PC-3 (cell line): ENCODE measurements around the gene ZNF143. TPM values are rescaled to one million over a fixed set of nuclear protein-coding genes. Genes with fewer than 3 reads are reported as not detected.

ENCODE experiments used
- ATAC-seq: fragments of 200-7000 bp; cut with Tn5 transposase; 2 replicates; pipeline ENCODE4 v1.9.1; 2020; ENCODE audit warnings: mild to moderate bottlenecking, moderate library complexity
- BruUV-seq: library from RNA; stranded (reverse); fragments of 400-500 nt; replicated peaks from 2 replicates; lab custom pipeline; 2021; lab: Mats Ljungman, UMichigan
- CTCF ChIA-PET: fragments of 300-600 bp; sonication (Branson Sonifier 250); formaldehyde crosslinking; loops from one replicate; lab custom pipeline; 2022; ENCODE audit warnings: antibody characterized with exemption; lab: Charles Lee
- POLR2A ChIA-PET: fragments of 300-600 bp; sonication (Branson Sonifier 250); formaldehyde crosslinking; loops from one replicate; lab custom pipeline; 2022; ENCODE audit warnings: antibody characterized with exemption; ENCODE audit not compliant: unreplicated experiment; lab: Charles Lee
- DNase-seq: peaks from one replicate; pipeline ENCODE4 v3.0.0-alpha.2; 2015
- H2AFZ ChIP-seq: fragments of 300-600 bp; sonication (generic); 2 replicates; pipeline ENCODE4 v1.6.0; 2016; ENCODE audit warnings: antibody characterized with exemption, low read length
- H3F3A ChIP-seq: fragments of 300-600 bp; sonication (generic); one replicate; pipeline ENCODE4 v1.6.0; 2017; ENCODE audit warnings: antibody characterized with exemption, low read length, control low read depth, mild to moderate bottlenecking; ENCODE audit not compliant: unreplicated experiment
- H3K27ac ChIP-seq: fragments of 300-600 bp; sonication (generic); 2 replicates; pipeline ENCODE4 v1.5.1; 2016; ENCODE audit warnings: mild to moderate bottlenecking, low read length
- H3K27me3 ChIP-seq: fragments of 300-600 bp; sonication (generic); 2 replicates; pipeline ENCODE4 v1.6.1; 2016; ENCODE audit warnings: low read length, mixed read lengths
- H3K36me3 ChIP-seq: fragments of 300-600 bp; sonication (generic); 2 replicates; pipeline ENCODE4 v1.6.1; 2016; ENCODE audit warnings: low read depth, mixed run types, low read length, mixed read lengths
- H3K4me1 ChIP-seq: fragments of 300-600 bp; sonication (generic); 2 replicates; pipeline ENCODE4 v1.5.1; 2016; ENCODE audit warnings: low read length; ENCODE audit not compliant: insufficient read depth
- H3K4me2 ChIP-seq: fragments of 300-600 bp; sonication (generic); 2 replicates; pipeline ENCODE4 v1.6.0; 2016; ENCODE audit warnings: low read length
- H3K4me3 ChIP-seq: fragments of 300-600 bp; sonication (generic); 2 replicates; pipeline ENCODE4 v1.5.1; 2016; ENCODE audit warnings: mild to moderate bottlenecking, low read length, mixed read lengths
- H3K79me2 ChIP-seq: fragments of 300-600 bp; sonication (generic); 2 replicates; pipeline ENCODE4 v1.6.1; 2017; ENCODE audit warnings: low read length, mixed read lengths
- H3K9ac ChIP-seq: fragments of 300-600 bp; sonication (generic); 2 replicates; pipeline ENCODE4 v1.6.0; 2016; ENCODE audit warnings: mild to moderate bottlenecking, low read length
- H3K9me2 ChIP-seq: fragments of 300-600 bp; sonication (generic); replicated peaks from 2 replicates; pipeline ENCODE4 v1.6.1; 2016; ENCODE audit warnings: mixed run types, low read length, mixed read lengths
- H3K9me3 ChIP-seq: fragments of 300-600 bp; sonication (generic); 2 replicates; pipeline ENCODE4 v1.6.1; 2016; ENCODE audit warnings: low read length, mixed read lengths
- H4K20me1 ChIP-seq: fragments of 300-600 bp; sonication (generic); 2 replicates; pipeline ENCODE4 v1.6.1; 2016; ENCODE audit warnings: low read length, mixed read lengths
- EZH2 ChIP-seq: fragments of 300-600 bp; sonication (generic); IDR thresholded peaks from one replicate; pipeline ENCODE4 v1.6.1; 2017; ENCODE audit warnings: antibody characterized with exemption, mild to moderate bottlenecking, low read length; ENCODE audit not compliant: unreplicated experiment
- EZH2phosphoT487 ChIP-seq: fragments of 300-600 bp; sonication (generic); IDR thresholded peaks from 2 replicates; pipeline ENCODE4 v1.6.1; 2018; ENCODE audit warnings: mild to moderate bottlenecking, antibody characterized with exemption, low read length, borderline replicate concordance
- intact Hi-C: fragments of 100-400 bp; cut with micrococcal nuclease; formaldehyde crosslinking; loops from 2 replicates; pipeline ENCODE4 v1.9.0; 2023
- total RNA-seq: library from RNA; depleted of rRNA; stranded (reverse); fragments of >200 nt; gene quantifications from 2 replicates; pipeline ENCODE4 v1.2.3, GENCODE V29; 2014
- TF ChIP-seq, protein P1 (sequence below): fragments of 300-600 bp; sonication (generic); conservative IDR thresholded peaks from 2 replicates; pipeline ENCODE4 v1.5.1; 2017; ENCODE audit warnings: antibody characterized with exemption, low read depth, mild to moderate bottlenecking, low read length

ZNF143 gene
- total RNA-seq, 1 experiment from 2014 or later = 33.9 TPM

GRCh38 chr11:9566561-9567063, 105.8 kb downstream of the ZNF143 start:
- TF ChIP-seq EZH2phosphoT487 = no peak
- TF ChIP-seq, protein P1, sequence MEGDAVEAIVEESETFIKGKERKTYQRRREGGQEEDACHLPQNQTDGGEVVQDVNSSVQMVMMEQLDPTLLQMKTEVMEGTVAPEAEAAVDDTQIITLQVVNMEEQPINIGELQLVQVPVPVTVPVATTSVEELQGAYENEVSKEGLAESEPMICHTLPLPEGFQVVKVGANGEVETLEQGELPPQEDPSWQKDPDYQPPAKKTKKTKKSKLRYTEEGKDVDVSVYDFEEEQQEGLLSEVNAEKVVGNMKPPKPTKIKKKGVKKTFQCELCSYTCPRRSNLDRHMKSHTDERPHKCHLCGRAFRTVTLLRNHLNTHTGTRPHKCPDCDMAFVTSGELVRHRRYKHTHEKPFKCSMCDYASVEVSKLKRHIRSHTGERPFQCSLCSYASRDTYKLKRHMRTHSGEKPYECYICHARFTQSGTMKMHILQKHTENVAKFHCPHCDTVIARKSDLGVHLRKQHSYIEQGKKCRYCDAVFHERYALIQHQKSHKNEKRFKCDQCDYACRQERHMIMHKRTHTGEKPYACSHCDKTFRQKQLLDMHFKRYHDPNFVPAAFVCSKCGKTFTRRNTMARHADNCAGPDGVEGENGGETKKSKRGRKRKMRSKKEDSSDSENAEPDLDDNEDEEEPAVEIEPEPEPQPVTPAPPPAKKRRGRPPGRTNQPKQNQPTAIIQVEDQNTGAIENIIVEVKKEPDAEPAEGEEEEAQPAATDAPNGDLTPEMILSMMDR = no peak
- no peak for TF ChIP-seq EZH2
- Histone ChIP-seq H3K9ac (peak overlapping the region; percentile 83), H3K27ac (peak overlapping the region; percentile 98), H3K79me2 (no peaks in the 10 kb centered on the region), H3K9me2 (no peaks in the 10 kb centered on the region), H3K4me1 (peaks cover 65% of the 10 kb centered on the region), H4K20me1 (no peaks in the 10 kb centered on the region), H3K27me3 (no peaks in the 10 kb centered on the region), H3K36me3 (no peaks in the 10 kb centered on the region), H3F3A (no peaks in the 10 kb centered on the region), H3K9me3 (no peaks in the 10 kb centered on the region), H3K4me3 (no peak overlapping the region; the same call in 1 of the 2 replicates), H3K4me2 (peak overlapping the region; percentile 77), H2AFZ (no peak overlapping the region)
- intact Hi-C loops = loop anchor here (1.0 to 2.0 kb wide), 5 partner anchors 39 to 204 kb away; partner anchors contain the start of gene ZNF143
- POLR2A ChIA-PET = interaction anchor here (0.6 to 0.7 kb wide), 2 partner anchors 44 to 424 kb away, joined by 5 to 9 read pairs; no protein-coding TSS in a partner anchor
- DNase-seq (no peak), ATAC-seq (no peak)
- BruUV-seq = TSS peak; percentile 68
- CTCF ChIA-PET = no interaction called here

DNA sequence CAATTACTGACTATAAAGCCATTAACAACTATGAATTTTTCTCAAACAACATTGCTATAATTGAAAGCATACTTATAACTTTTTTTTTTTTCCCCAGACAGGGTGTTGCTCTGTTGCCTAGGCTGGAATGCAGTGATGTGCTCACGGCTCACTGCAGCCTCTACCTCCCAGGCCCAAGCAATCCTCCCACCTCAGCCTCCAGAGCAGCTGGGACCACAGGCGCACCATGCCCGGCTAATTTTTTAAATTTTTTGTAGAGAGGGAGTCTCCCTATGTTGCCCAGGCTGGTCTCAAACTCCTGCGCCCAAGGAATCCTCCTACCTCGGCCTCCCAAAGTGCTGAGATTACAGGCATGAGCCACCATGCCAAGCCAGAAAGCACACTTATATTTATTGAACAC, 106.6 kb downstream of the ZNF143 start:
- H2AFZ ChIP-seq = no peak overlapping the region
- ATAC-seq (no peak), DNase-seq (no peak)
- H3K9me2 ChIP-seq = no peaks in the 10 kb centered on the region
- peaks cover 68% of the 10 kb centered on the region for H3K4me1 ChIP-seq
- no peak overlapping the region for H3K4me3 ChIP-seq
- H3K9ac ChIP-seq = peak overlapping the region; percentile 83
- no peaks in the 10 kb centered on the region for H3F3A ChIP-seq
- H3K4me2 ChIP-seq = 0 out of 2 replicates have a peak overlapping the region, but pooled peaks have one; percentile 77
- H4K20me1 ChIP-seq = no peaks in the 10 kb centered on the region
- BruUV-seq = no TSS peak
- intact Hi-C loops = loop anchor here (2.0 kb wide), 2 partner anchors 107 to 205 kb away; partner anchors contain the start of gene ZNF143
- H3K27me3 ChIP-seq = no peaks in the 10 kb centered on the region
- ChIA-PET CTCF (no interaction called here), POLR2A (no interaction called here)
- H3K79me2 ChIP-seq = no peaks in the 10 kb centered on the region
- no peak for TF ChIP-seq EZH2
- TF ChIP-seq, protein P1 = no peak
- TF ChIP-seq EZH2phosphoT487 = no peak
- H3K9me3 ChIP-seq = no peaks in the 10 kb centered on the region
- H3K36me3 ChIP-seq = no peaks in the 10 kb centered on the region
- peak overlapping the region; percentile 98 for H3K27ac ChIP-seq

GRCh38 chr11:9568161-9568853, 107.5 kb downstream of the ZNF143 start:
- Histone ChIP-seq H3K27ac (peak overlapping the region; percentile 98), H3K9ac (peak overlapping the region; percentile 83), H3K9me2 (no peaks in the 10 kb centered on the region), H4K20me1 (no peaks in the 10 kb centered on the region), H2AFZ (no peak overlapping the region), H3K79me2 (no peaks in the 10 kb centered on the region), H3K27me3 (no peaks in the 10 kb centered on the region), H3K36me3 (no peaks in the 10 kb centered on the region), H3K4me3 (peak overlapping the region; percentile 12; the same call in 1 of the 2 replicates), H3K9me3 (no peaks in the 10 kb centered on the region), H3K4me2 (peak overlapping the region; percentile 56), H3K4me1 (peaks cover 69% of the 10 kb centered on the region), H3F3A (no peaks in the 10 kb centered on the region)
- BruUV-seq = no TSS peak
- DNase-seq = no peak
- ChIA-PET POLR2A (interaction anchor here (0.6 to 0.7 kb wide), 2 partner anchors 22 to 1241 kb away, joined by 3 to 4 read pairs; no protein-coding TSS in a partner anchor), CTCF (no interaction called here)
- no peak for ATAC-seq
- intact Hi-C loops = no loop called here
- no peak for TF ChIP-seq EZH2phosphoT487
